H1 (cell line): Measurements from ENCODE around the gene SLC2A5. TPM values are rescaled to one million over a fixed set of nuclear protein-coding genes. Genes with fewer than 3 reads are reported as not detected.

ENCODE experiments used
- SUZ12 ChIP-seq: fragments of 200-600 bp; sonication (generic); IDR thresholded peaks from 2 replicates; pipeline ENCODE4 v1.6.1; 2012; ENCODE audit warnings: mild to moderate bottlenecking, inconsistent platforms, low read length, moderate library complexity, mixed read lengths
- polyA plus RNA-seq, 7 experiments: library from polyadenylated mRNA; depleted of rRNA in 3 of 7; stranded (reverse) in 5 of 7; unstranded in 2 of 7; fragments of >200 nt in 5 of 7; fragments of 200-250 nt in 2 of 7; gene quantifications; 1 replicate in 5 of 7; 2 replicates in 1 of 7; 4 replicates in 1 of 7; pipeline versions ENCODE4 v1.2.1 to v1.2.3, GENCODE V29; 2011 to 2013; ENCODE audit warnings: missing spikeins in 2 of 7, mixed read lengths in 2 of 7
- total RNA-seq: library from RNA; stranded (reverse); fragmentation: NEBNext Ultra II Directional; extraction: Animal tissue kit (Norgen Biotek cat#: 25700); gene quantifications from 2 replicates; pipeline ENCODE4 v1.2.1, GENCODE V29; 2021
- TF ChIP-seq, protein P1 (sequence below): fragments of 300-600 bp; sonication (generic); IDR thresholded peaks from 2 replicates; pipeline ENCODE4 v1.7.1; 2012; ENCODE audit warnings: low read length, moderate library complexity, mild to moderate bottlenecking, inconsistent platforms; ENCODE audit not compliant: insufficient replicate concordance

Gene SLC2A5
- total and polyA plus RNA-seq, 2 of the 8 experiments (the other 6 are each of a cell fraction or from before 2014, with no cell fraction given) = 0.12 TPM; not detected in 1

- TF ChIP-seq, protein P1, sequence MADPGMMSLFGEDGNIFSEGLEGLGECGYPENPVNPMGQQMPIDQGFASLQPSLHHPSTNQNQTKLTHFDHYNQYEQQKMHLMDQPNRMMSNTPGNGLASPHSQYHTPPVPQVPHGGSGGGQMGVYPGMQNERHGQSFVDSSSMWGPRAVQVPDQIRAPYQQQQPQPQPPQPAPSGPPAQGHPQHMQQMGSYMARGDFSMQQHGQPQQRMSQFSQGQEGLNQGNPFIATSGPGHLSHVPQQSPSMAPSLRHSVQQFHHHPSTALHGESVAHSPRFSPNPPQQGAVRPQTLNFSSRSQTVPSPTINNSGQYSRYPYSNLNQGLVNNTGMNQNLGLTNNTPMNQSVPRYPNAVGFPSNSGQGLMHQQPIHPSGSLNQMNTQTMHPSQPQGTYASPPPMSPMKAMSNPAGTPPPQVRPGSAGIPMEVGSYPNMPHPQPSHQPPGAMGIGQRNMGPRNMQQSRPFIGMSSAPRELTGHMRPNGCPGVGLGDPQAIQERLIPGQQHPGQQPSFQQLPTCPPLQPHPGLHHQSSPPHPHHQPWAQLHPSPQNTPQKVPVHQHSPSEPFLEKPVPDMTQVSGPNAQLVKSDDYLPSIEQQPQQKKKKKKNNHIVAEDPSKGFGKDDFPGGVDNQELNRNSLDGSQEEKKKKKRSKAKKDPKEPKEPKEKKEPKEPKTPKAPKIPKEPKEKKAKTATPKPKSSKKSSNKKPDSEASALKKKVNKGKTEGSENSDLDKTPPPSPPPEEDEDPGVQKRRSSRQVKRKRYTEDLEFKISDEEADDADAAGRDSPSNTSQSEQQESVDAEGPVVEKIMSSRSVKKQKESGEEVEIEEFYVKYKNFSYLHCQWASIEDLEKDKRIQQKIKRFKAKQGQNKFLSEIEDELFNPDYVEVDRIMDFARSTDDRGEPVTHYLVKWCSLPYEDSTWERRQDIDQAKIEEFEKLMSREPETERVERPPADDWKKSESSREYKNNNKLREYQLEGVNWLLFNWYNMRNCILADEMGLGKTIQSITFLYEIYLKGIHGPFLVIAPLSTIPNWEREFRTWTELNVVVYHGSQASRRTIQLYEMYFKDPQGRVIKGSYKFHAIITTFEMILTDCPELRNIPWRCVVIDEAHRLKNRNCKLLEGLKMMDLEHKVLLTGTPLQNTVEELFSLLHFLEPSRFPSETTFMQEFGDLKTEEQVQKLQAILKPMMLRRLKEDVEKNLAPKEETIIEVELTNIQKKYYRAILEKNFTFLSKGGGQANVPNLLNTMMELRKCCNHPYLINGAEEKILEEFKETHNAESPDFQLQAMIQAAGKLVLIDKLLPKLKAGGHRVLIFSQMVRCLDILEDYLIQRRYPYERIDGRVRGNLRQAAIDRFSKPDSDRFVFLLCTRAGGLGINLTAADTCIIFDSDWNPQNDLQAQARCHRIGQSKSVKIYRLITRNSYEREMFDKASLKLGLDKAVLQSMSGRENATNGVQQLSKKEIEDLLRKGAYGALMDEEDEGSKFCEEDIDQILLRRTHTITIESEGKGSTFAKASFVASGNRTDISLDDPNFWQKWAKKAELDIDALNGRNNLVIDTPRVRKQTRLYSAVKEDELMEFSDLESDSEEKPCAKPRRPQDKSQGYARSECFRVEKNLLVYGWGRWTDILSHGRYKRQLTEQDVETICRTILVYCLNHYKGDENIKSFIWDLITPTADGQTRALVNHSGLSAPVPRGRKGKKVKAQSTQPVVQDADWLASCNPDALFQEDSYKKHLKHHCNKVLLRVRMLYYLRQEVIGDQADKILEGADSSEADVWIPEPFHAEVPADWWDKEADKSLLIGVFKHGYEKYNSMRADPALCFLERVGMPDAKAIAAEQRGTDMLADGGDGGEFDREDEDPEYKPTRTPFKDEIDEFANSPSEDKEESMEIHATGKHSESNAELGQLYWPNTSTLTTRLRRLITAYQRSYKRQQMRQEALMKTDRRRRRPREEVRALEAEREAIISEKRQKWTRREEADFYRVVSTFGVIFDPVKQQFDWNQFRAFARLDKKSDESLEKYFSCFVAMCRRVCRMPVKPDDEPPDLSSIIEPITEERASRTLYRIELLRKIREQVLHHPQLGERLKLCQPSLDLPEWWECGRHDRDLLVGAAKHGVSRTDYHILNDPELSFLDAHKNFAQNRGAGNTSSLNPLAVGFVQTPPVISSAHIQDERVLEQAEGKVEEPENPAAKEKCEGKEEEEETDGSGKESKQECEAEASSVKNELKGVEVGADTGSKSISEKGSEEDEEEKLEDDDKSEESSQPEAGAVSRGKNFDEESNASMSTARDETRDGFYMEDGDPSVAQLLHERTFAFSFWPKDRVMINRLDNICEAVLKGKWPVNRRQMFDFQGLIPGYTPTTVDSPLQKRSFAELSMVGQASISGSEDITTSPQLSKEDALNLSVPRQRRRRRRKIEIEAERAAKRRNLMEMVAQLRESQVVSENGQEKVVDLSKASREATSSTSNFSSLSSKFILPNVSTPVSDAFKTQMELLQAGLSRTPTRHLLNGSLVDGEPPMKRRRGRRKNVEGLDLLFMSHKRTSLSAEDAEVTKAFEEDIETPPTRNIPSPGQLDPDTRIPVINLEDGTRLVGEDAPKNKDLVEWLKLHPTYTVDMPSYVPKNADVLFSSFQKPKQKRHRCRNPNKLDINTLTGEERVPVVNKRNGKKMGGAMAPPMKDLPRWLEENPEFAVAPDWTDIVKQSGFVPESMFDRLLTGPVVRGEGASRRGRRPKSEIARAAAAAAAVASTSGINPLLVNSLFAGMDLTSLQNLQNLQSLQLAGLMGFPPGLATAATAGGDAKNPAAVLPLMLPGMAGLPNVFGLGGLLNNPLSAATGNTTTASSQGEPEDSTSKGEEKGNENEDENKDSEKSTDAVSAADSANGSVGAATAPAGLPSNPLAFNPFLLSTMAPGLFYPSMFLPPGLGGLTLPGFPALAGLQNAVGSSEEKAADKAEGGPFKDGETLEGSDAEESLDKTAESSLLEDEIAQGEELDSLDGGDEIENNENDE = no peak
- no peak for TF ChIP-seq SUZ12
- TF ChIP-seq, all 59 proteins: peak for 0
Observed at GRCh38 chr1:9028921-9029705, 40.3 kb downstream of the SLC2A5 start (continued).
